SU-DHL-6 (cell line): ENCODE data around the gene SPHK2.

Experiments
- H2AFZ ChIP-seq: fragments of 200-600 bp; sonication (generic); 2 replicates; pipeline ENCODE4 v1.6.1; 2014; ENCODE audit warnings: low read depth, mild to moderate bottlenecking, moderate library complexity, mixed read lengths, antibody characterized with exemption, low read length; ENCODE audit not compliant: severe bottlenecking
- H3F3A ChIP-seq: fragments of 200-600 bp; shearing (Covaris generic); 2 replicates; pipeline ENCODE4 v1.6.0; 2016; ENCODE audit warnings: antibody characterized with exemption, mild to moderate bottlenecking; ENCODE audit not compliant: insufficient read depth
- H3K27ac ChIP-seq: fragments of 200-600 bp; sonication (generic); 2 replicates; pipeline ENCODE4 v1.5.1; 2016; ENCODE audit warnings: low read depth, mild to moderate bottlenecking, low read length, moderate library complexity, mixed read lengths
- H3K27me3 ChIP-seq: fragments of 200-600 bp; sonication (generic), shearing (Covaris generic); 2 replicates; pipeline ENCODE4 v1.6.0; 2014; ENCODE audit warnings: mild to moderate bottlenecking, low read length
- H3K36me3 ChIP-seq: fragments of 200-600 bp; sonication (generic); 2 replicates; pipeline ENCODE4 v1.6.1; 2014; ENCODE audit warnings: mild to moderate bottlenecking, low read length, mixed read lengths
- H3K4me2 ChIP-seq: fragments of 300-600, 200-600 bp; shearing (Covaris generic), sonication (generic); 2 replicates; pipeline ENCODE4 v1.6.0; 2014; ENCODE audit warnings: low read length, low read depth, mild to moderate bottlenecking; ENCODE audit not compliant: poor library complexity, severe bottlenecking
- H3K4me3 ChIP-seq: fragments of 200-600 bp; sonication (generic); 2 replicates; pipeline ENCODE4 v1.5.1; 2014; ENCODE audit warnings: antibody characterized with exemption, low read length, mild to moderate bottlenecking, mixed read lengths; ENCODE audit not compliant: insufficient read depth, poor library complexity, severe bottlenecking
- H3K79me2 ChIP-seq: fragments of 200-600 bp; sonication (generic); 2 replicates; pipeline ENCODE4 v1.6.1; 2014; ENCODE audit warnings: mild to moderate bottlenecking, low read length, moderate library complexity; ENCODE audit not compliant: insufficient read depth
- H3K9ac ChIP-seq: fragments of 200-600 bp; sonication (generic); 2 replicates; pipeline ENCODE4 v1.7.0; 2014; ENCODE audit warnings: mild to moderate bottlenecking, low read length
- H3K9me2 ChIP-seq: fragments of 200-600 bp; sonication (generic); replicated peaks from 2 replicates; pipeline ENCODE4 v1.6.1; 2014; ENCODE audit warnings: low read length; ENCODE audit not compliant: insufficient read depth
- H3K9me3 ChIP-seq: fragments of 200-600 bp; sonication (generic); 2 replicates; pipeline ENCODE4 v1.6.1; 2014; ENCODE audit warnings: low read length, mixed read lengths; ENCODE audit not compliant: insufficient read depth
- H4K20me1 ChIP-seq: fragments of 200-600 bp; sonication (generic); 2 replicates; pipeline ENCODE4 v1.6.1; 2014; ENCODE audit warnings: low read depth, mild to moderate bottlenecking, antibody characterized with exemption, low read length, moderate library complexity, mixed read lengths
- CTCF ChIP-seq: fragments of 200-600 bp; sonication (generic); IDR thresholded peaks from one replicate; pipeline ENCODE4 v1.5.1; 2017; ENCODE audit warnings: antibody characterized with exemption, mild to moderate bottlenecking, low read length, moderate library complexity; ENCODE audit not compliant: insufficient read depth, poor library complexity, severe bottlenecking
- EZH2phosphoT487 ChIP-seq: fragments of 200-600 bp; sonication (generic), shearing (Covaris generic); conservative IDR thresholded peaks from 2 replicates; pipeline ENCODE4 v1.6.1; 2018; ENCODE audit warnings: mild to moderate bottlenecking, antibody characterized with exemption, low read length, moderate library complexity, mixed read lengths

The SPHK2 gene

GRCh38 chr19:48618916-48619691 is at the start of gene SPHK2, which contains the start of gene RPL18:
TSS of gene SPHK2 (plus strand) at chr19:48619506. CDS start at chr19:48620515, 1,009 bp downstream.
TSS of gene RPL18 (minus strand) at chr19:48619178. CDS start at chr19:48619143, 35 bp downstream.
- peaks cover 26% of the 10 kb centered on the region for H3F3A ChIP-seq
- H3K27me3 ChIP-seq, result no peaks in the 10 kb centered on the region
- H2AFZ ChIP-seq, result peak within 1 kb of the TSS; percentile 29
- H3K4me2 ChIP-seq, result peak within 1 kb of the TSS; percentile 92
- H4K20me1 ChIP-seq, result peaks cover 14% of the 10 kb centered on the region
- peak within 1 kb of the TSS; percentile 92 for H3K9ac ChIP-seq
- no peaks in the 10 kb centered on the region for H3K9me3 ChIP-seq
- no peak for TF ChIP-seq CTCF
- peak within 1 kb of the TSS; percentile 79 for H3K4me3 ChIP-seq
- H3K36me3 ChIP-seq, result peaks cover 16% of the 10 kb centered on the region
- no peaks in the 10 kb centered on the region for H3K9me2 ChIP-seq
- H3K27ac ChIP-seq, result peak within 1 kb of the TSS; percentile 77
- H3K79me2 ChIP-seq, result peaks cover 45% of the 10 kb centered on the region

GRCh38 chr19:48569814-48570213 is 49.5 kb upstream of the SPHK2 start:
- H3K27me3 ChIP-seq, result no peaks in the 10 kb centered on the region
- no peak overlapping the region for H3K27ac ChIP-seq
- H3K36me3 ChIP-seq, result no peaks in the 10 kb centered on the region
- H3K79me2 ChIP-seq, result no peaks in the 10 kb centered on the region
- H3K4me3 ChIP-seq, result no peak overlapping the region
- no peaks in the 10 kb centered on the region for H3K9me2 ChIP-seq
- no peak overlapping the region for H2AFZ ChIP-seq
- TF ChIP-seq EZH2phosphoT487 (no peak), CTCF (no peak)
- no peaks in the 10 kb centered on the region for H4K20me1 ChIP-seq
- no peaks in the 10 kb centered on the region for H3K9me3 ChIP-seq
- H3K9ac ChIP-seq, result no peak overlapping the region
- H3K4me2 ChIP-seq, result no peak overlapping the region
- no peaks in the 10 kb centered on the region for H3F3A ChIP-seq

GRCh38 chr19:48571378-48572162 is 47.7 kb upstream of the SPHK2 start:
- H2AFZ ChIP-seq, result no peak overlapping the region
- H3K9ac ChIP-seq, result no peak overlapping the region
- no peaks in the 10 kb centered on the region for H4K20me1 ChIP-seq
- no peaks in the 10 kb centered on the region for H3K27me3 ChIP-seq
- no peaks in the 10 kb centered on the region for H3K9me2 ChIP-seq
- TF ChIP-seq EZH2phosphoT487, result no peak
- no peak for TF ChIP-seq CTCF
- H3K9me3 ChIP-seq, result no peaks in the 10 kb centered on the region
- no peak overlapping the region for H3K4me2 ChIP-seq
- H3K4me3 ChIP-seq, result no peak overlapping the region
- H3K36me3 ChIP-seq, result no peaks in the 10 kb centered on the region
- H3K79me2 ChIP-seq, result no peaks in the 10 kb centered on the region
- no peaks in the 10 kb centered on the region for H3F3A ChIP-seq
- no peak overlapping the region for H3K27ac ChIP-seq
